ENCODE measurements around the gene LACTB. TPM values are rescaled to one million over a fixed set of nuclear protein-coding genes. Genes with fewer than 3 reads are reported as not detected.

LACTB gene
- total RNA-seq, 2 donors from 2014 or later, result 14.3 to 21.2 TPM

GRCh38 chr15:63189941-63190768 lies 68.5 kb downstream of the LACTB start:
- no peak for DNase-seq (ENCODE audit: low spot score)
- intact Hi-C loops (cut with DNase I), result no loop called here

DNA sequence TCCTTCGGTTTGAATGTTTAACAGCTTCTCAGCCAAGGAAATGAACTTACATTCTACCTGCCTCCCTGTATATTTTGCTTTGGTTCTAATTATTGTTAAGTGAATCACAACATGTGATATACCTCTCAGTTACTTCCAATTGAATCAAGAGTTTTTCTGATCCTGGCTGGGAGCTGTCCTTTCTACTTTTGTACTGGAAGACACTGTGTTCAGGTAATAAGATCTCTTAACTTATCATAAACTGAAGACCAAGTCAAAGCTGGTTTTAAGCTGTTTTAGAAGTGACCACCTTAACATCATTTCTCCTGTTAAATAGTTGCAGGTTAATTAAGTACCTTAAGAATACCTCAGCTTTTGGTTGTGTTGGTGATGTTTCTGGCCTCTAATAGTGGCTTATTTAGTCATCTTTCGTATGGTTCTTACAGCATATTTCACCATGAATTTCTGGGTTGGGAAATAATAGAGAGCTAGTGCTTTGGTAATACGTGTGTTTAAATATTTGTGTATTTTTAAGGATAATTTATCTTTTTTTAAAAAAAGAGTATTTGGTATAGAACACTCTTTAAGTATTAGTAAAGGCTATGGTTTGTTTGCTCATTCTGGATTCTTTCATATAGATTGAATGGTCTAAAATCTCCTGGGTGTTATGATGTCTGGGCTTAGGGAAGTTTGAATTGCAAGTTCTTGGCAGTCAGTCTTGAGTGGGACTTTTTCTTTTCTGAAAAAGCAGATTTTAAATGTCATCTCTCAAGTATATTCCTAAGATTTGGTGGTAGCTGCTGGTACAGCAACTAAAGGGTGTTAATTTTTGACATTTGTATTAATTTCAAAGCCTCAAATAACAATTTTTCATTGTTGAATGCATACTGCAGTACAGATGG lies 69.3 kb downstream of the LACTB start:
- intact Hi-C loops (cut with DNase I), result no loop called here
- DNase-seq (ENCODE audit: low spot score), result no peak

Other genes with a start within 250 kb of the LACTB start
- 1,000 to 10,000 TPM; 1,343 to 1,694 TPM for gene TPM1, start 79.1 kb upstream of the LACTB start, total RNA-seq
- 100 to 1,000 TPM; 160 to 259 TPM for gene RPS27L, start 35.6 kb downstream of the LACTB start, total RNA-seq
- gene RAB8B, start 67.7 kb downstream of the LACTB start, total RNA-seq, result 10 to 100 TPM; 46.8 to 51.8 TPM
- 10 to 100 TPM; 20.9 to 21.2 TPM for gene APH1B, start 155.7 kb downstream of the LACTB start, total RNA-seq